ENCODE results near the gene LDHAL6B.

GRCh38 chr15:59250249-59250648 lies 43.6 kb downstream of the LDHAL6B start:
- TF ChIP-seq CTCF (conservative IDR thresholded peaks at IDR 0.05; ENCODE audit: low read depth in 2 of 2) (peak in 1 of 2 experiments; percentile 24; a peak in 2 of 4 replicates), ZNF114 (CRISPR knock-in tag; IDR thresholded peaks at IDR 0.05) (no peak), POLR2AphosphoS5 (IDR thresholded peaks at IDR 0.05; ENCODE audit: low read depth) (no peak), EZH2phosphoT487 (IDR thresholded peaks at IDR 0.05; ENCODE audit: unreplicated experiment) (no peak), REST (IDR thresholded peaks at IDR 0.05; ENCODE audit: unreplicated experiment) (no peak)
